ENCODE results near the gene HMOX1.
"Not testable (repeated sequence)": the region's sequence is repeated elsewhere in the genome, so short reads cannot be mapped to it uniquely, and the experiment has no call there.

HMOX1 gene

DNA sequence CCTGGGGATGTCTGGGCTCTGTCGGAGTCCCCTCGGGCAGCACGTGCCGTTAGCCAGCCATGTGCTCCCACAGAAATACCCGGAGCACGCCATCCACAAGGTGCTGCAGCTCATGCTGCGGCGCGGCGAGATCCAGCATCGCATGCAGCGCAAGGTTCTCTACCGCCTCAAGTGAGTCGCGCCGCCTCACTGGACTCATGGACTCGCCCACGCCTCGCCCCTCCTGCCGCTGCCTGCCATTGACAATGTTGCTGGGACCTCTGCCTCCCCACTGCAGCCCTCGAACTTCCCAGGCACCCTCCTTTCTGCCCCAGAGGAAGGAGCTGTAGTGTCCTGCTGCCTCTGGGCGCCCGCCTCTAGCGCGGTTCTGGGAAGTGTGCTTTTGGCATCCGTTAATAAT, 43.2 kb downstream of the HMOX1 start:
- no peak for DNase-seq
- intact Hi-C loops (cut with DNase I), result no loop called here

DNA sequence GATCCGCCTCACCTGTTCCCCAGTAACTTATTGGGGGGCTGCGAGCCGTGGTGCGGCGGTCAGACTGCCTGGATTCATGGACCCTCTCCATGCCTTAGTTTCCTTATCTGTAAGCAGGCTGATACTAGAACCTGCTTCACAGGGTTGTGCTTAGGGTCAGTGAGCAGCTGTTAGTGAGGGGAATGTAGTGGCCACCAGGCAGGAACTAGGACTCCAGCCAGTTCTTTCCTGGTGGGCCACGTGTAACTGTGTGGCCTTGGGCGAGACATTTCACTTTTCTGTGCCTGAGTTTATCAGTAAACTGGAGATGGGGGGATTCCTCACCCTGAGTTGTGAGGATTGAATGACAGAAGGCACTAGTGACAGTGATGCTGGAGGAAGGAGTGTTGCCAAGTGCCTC, 43.9 kb downstream of the HMOX1 start:
- intact Hi-C loops (cut with DNase I), result no loop called here
- DNase-seq, result no peak

DNA sequence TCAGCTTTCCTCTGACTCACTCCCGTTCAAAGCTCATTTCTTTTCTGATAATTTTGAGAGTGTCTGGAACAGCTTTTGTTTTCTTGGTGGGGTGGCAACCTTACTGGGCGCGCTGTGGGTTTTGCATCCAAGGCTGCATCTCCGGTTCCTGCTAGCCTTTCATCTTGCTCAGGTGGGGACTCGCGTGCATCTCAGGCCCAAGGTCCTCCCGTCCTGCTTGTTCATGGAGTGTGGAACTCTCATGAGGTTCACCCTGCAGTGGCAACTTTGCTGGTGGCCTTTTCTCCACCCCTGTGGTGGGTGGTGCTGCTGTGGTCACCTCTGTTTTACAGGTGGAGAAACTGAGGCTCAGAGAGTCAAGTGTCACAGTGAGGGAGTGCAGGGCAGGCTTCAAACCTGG, 44.6 kb downstream of the HMOX1 start:
- intact Hi-C loops (cut with DNase I), result no loop called here
- no peak for DNase-seq

DNA sequence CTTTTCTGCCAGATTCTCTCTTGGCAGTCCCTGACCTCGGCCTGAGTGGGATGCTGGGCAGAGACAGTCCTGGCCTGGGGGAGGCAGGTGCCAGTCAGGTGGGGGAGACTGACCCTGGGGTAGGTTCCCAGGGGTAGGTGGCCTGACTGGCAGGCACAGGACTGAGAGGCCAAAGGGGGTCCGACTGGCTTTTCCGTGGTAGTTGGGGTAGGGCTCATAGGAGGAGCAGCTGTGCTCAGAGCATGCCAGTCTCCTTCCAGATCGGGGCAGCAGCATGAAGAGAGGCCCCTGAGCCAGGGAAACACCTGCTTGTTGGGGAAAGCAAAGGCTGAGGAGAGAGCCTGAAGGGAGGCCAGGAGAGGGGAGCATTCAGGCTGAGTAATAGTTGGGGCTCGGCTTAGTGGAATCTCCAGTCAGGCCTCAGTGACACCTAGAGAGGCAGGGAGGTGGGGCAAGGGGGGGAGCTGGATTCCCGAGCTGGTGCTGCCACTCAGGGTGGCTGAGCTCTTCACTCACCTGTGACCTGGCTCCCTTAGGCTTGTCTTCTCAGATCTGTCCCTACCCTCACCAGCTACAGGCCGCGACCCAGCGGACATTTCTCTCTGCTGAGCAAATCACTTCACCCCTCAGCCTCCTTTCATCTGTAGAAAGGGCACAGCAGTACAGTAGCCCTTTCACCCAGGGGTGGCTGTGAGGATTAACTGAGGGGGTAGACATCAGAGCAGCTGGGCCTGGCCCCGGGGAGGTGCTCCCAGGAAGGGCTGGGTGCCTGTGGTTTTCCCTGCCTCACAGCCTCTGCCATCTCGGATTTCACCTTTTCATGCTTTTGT, 45.3 kb downstream of the HMOX1 start:
- intact Hi-C loops (cut with DNase I), result no loop called here
- no peak for DNase-seq

DNA sequence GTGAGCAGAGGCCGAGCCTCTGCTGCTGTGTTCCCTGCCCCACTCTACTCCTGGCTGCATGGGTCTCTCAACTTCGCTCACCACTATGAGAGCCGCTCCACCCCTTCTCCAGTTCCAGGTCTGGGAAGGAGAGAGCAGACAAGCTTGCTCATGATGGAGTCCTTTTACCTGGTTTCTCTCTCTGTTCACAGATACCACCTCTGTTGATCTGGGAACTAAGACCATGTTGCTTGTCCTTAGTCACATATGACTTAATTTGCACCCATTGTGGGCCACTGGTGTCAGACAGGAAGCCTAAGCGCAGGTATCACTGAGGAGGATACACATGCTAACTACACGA, 45.9 kb downstream of the HMOX1 start:
- DNase-seq, result no peak
- intact Hi-C loops (cut with DNase I), result no loop called here

DNA sequence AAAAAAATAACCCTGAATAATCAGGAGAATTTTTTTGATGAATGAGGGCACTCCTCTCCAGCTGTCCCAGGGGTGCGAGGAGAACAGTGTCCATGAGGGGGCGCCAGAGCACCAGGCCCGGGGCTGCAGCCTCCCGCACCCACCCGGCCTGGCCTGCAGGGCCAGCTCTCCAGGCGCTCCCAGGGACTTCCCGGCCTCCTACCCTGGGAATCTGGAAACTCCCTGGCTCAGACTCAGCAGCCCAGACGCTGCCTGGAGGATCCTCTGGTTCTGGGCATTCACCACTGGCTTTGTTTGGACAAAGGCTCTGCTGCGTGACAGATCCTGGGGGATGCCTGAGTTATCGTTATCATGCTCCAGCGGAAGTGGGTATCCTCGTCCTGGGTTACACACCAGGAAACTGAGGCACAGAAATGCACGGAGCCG, 50.0 kb downstream of the HMOX1 start:
- DNase-seq, result peak; percentile 70 to 95 (median 90)
- intact Hi-C loops (cut with DNase I), result loop anchor here (1.0 kb wide), 1 partner anchor 152 kb away; no protein-coding TSS in a partner anchor

DNA sequence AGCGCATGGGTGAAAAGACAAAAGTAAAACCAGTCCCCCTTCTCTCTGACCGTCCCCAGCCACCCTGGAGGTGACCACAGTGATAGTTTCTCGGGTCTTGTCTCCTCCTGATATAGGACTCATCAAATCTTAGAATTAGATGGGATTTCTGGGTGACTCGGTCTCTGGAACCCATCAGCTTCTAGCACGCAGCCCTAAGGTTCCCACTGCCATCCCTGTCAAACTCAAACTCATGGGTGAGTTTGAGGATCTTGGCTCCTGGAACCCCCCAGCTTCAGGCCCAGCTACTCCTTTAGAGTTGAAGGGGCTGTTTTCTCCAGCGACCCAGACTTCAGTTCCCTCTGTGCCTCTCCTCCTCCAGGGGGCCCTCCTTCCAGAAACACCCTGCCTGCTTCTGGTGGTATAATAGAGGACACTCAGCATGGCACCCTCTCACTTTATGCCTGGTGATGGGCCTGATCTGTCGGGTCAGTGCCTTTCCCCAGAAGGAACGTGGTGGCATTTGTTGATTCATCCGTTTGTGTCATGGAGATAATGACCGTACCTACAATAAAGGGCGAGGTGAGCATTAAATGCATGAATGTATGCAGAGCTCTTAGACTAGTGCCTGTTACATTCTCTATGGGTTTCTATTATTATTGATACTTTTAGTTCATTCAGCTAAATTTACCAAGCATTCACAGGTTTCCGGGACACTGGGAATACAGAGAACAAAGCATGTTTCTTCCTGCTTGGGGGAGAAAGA, 50.8 kb downstream of the HMOX1 start:
- intact Hi-C loops (cut with DNase I), result no loop called here
- peak in 12 of 42 donors; percentile 17 to 63 (median 30) for DNase-seq

DNA sequence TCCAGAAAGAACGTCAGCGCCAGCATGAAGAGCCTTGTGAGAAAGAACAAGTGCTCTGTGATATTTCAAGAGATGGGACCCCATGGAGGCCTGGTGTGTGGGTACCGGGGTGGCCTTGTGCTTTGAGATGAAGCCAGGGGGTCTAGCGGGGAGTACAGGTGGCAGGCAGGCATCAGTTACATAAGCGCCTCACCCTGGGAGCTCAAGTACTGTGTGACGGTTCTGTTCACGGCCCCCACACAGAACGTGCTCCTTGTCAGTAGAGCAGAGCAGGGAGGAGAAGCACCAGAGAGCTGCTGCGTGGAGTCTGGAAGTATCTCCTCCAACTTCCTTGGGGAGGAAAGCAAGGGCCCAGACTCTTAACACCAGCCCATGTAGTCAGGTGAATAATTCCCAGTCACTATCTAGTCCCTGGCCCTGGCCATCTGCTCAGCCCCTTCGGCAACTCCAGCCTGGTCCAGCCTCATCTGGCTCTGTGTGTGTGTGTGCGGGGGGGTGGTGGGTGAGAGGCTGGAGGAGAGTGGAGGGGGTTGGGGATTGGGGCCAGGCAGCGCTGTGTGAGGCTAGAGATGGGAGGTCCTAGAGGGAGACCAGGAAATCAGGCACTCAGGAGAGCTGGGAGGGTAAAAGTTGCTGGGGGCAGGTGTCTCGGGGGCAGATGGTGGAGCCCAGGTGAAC, 51.5 kb downstream of the HMOX1 start:
- intact Hi-C loops (cut with DNase I), result no loop called here
- peak; percentile 39 to 93 (median 76) for DNase-seq

DNA sequence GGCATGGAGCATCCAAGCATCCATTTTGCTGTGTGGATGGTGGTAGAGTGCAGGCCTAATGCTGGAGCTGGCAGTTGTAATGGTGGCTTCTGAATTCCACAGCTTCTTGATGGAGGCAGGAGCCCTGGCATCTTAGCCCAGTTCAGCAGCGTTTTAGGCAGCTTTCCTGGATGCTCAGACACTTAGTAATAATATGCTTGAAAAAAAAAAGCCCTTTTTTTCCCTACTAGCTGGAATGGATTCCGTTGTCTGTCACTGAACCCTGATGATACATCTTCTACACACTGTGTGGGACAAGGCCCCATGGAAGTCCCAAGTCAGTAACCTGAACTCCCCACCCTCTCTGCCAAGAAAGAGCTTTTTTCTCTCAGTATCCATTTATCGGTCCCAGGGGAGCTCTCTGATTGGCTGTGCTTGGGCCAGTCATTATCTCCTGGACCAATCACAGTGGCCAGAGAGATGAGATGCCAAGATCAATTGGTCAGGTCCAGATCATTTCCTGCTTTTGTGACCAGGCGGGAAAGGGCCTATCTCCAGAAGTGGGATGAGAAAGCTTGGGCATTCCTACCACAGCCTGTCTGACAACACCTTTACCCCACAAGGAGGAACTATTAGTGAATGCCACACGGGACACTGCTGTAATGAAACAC, 53.3 kb downstream of the HMOX1 start:
- intact Hi-C loops (cut with DNase I), result no loop called here
- no peak for DNase-seq

DNA sequence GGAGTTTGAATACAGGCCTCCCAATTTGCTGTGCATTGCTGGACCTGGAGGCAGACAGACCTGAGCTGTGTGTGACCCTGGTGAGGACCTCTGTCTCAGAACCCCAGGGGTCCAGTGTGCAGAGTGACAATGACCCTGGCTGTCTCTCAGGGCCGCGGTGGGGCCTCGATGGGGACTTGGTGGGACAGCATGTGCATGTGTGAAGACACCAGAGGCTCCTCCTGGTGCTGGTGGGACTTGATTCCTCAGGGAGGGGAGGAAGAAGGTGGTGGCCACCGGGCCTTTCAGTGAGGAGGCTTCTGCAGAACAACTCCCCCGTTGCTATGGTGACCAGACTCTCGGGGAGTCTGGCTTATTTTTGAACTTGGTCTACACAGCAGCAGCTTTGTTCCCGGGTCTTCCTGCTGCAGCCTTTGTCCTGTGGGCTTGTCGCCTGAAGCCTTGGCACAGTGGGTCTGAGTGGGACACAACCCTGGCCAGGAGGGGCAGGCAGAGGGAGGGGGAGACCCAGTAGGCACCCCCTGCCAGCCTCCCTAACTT, 54.4 kb downstream of the HMOX1 start:
- DNase-seq, result peak in 4 of 42 donors; percentile 30 to 50 (median 34)
- intact Hi-C loops (cut with DNase I), result no loop called here

DNA sequence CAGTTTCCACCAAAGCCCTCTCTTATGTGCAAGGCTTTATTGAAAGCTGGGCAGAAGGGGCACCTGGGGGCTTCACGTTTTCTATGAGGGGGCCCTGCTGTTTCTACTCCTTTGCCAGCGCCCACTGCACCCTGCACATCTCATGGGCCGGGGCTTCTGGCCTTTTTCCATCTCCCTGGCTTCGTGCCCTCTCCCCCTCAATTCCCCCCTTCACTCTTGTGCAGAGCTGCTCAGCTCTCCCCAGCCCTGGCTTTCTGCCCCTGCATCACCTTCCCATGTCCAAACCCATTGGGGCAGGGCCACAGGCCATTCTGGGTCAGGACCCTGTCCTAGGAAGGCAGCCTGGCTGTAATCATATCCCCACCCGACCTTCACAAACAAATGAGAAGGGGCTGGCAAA, 55.5 kb downstream of the HMOX1 start:
- intact Hi-C loops (cut with DNase I), result no loop called here
- DNase-seq, result no peak

DNA sequence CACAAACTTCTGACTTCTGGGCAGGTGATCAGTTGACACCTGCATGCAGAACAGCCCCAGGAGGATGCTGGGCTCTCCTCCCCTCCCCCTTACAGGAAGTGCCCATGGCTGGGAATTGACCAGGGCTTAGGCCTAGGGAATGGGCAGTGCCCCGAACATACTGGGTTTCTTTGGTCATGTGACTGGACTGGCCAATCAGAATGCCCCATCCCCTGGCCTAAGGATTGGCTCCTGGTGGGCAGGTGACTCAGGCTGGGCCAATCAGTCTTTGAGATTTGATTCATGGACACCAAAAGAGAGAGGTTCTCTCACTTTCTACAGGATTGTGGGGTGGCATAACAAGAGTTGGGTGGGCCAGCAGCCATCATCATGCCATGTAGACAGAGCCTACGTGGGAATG, 56.2 kb downstream of the HMOX1 start:
- DNase-seq, result no peak
- intact Hi-C loops (cut with DNase I), result no loop called here

DNA sequence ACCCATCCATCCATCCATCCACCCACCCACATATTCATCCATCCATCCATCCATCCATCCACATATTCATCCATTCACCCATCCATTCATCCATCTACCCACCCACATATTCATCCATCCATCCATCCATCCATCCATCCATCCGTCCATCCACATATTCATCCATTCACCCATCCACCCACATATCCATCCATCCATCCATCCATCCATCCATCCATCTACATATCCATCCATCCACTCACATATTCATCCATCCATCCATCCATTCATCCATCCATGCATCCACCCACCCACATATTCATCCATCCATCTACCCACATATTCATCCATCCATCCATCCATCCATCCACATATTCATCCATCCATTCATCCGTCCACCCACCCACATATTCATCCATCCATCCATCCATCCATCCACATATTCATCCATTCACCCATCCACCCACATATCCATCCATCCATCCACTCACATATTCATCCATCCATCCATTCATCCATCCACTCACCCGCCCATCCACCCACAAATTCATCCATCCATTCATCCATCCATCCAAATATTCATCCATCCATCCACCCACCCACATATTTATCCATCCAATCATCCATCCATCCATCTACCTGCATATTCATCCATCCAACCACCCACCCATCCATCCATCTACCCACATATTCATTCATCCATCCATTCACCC, 57.9 kb downstream of the HMOX1 start:
- intact Hi-C loops (cut with DNase I); DNase-seq: not testable (repeated sequence)

DNA sequence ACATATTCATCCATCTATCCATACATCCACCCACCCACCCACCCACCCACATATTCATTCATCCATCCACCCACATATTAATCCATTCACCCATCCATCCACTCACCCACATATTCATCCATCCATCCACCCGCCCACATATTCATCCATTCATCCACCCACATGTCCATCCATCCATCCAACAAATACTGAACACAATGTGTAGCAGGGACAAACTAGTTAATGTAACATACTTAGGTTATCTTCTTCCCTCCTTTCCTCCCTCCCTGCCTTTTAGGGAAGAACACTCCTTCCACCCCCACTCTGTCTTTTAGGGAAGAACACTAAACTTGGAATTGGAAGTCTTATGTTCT, 58.4 kb downstream of the HMOX1 start:
- no peak for DNase-seq
- intact Hi-C loops (cut with DNase I), result no loop called here

DNA sequence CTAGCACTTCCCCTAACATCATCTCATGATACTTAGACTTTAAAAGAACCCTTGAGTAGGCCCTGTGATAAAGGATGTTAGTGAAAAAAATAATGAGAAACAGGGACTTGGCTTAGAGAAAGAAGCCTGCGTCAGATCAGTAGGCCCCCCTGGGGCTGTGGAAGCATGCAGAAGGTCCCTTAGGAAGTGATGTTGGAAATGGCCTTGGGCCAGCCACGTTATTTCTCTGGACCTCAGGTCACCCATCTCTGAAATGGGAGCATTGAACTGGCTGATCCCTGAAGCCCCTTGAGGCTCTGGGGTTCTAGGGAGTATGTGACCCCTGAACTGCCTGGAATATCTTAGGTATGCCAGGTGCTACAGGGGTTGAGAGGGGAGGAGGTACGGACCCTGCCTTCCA, 59.2 kb downstream of the HMOX1 start:
- intact Hi-C loops (cut with DNase I), result no loop called here

DNA sequence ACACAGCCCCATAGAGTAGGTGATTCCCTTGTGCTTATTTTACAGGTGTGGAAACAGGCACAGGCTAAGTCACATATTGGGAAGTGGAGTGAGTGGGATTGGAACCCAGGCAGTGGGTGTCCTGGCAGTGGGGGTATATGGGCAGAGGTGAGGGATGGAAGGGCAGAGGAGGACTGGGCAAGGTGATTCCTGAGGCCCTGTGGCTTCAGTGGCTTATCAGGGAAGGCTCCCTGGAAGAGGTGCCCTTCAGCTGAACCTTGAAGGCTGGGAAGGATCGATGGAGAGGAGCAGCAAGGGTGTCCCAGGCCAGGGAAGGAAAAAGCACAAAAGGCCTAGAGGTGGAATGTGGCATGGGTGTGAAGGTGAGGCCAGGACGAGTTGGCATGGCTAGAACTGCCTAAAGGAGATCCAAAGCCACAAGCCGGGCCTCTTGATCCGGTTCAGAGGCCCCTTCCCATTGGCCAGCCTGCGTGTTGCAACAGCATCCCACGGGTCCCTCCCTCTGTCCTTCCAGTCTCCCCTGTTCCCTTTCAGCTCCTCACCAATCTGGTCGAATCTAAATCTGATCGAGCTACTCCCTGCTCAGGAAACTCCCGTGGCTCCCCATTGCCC, 60.7 kb downstream of the HMOX1 start:
- intact Hi-C loops (cut with DNase I), result no loop called here
- DNase-seq, result no peak

More for the DNA sequence above, 59.2 kb downstream of the HMOX1 start:
- DNase-seq, result no peak

DNA sequence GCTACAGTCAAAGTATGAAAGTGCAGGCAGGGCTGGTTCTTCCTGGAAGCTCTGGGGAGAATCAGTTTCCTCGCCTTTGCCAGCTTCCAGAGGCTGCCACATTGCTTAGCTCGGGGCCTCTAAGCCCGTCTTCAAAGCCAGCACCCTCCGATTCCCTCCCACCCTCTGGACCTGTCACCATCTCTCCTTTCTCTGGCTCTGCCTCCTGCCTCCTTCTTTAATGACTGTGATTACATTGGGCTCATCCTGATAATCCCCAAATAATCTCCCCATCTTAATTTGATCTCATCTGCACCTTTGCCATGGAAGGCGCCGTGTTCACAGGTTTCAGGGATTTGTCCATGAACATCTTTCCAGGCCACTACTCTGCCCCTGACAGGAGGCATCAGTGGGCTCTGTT, 61.6 kb downstream of the HMOX1 start:
- DNase-seq, result no peak
- intact Hi-C loops (cut with DNase I), result no loop called here

DNA sequence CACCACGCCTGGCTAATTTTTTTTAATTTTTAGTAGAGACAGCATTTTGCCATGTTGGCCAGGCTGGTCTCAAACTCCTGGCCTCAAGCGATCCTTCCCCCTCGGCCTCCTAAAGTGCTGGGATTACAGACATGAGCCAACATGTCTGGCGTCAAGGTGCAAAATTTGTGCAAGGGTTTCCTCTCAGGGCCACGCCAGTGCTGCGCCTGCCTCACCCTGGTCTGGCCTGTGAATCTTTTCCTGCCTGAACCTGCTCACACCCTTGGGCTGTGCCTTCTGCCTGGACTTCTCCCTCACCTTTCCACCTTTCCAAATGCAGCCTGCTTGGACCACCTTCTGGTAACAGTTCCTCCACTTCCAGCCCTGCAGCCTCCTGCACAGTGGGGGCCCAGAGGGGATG, 62.4 kb downstream of the HMOX1 start:
- DNase-seq, result no peak
- intact Hi-C loops (cut with DNase I), result no loop called here

All from head of caudate nucleus (tissue), 42 donors.